ENCODE data around the gene TUFT1. TPM values are rescaled to one million over a fixed set of nuclear protein-coding genes. Genes with fewer than 3 reads are reported as not detected.

Gene TUFT1
- total and polyA plus RNA-seq, 10 of the 15 experiments (the other 5 are each of a cell fraction or from before 2014, with no cell fraction given), result 0.08 to 4.3 (median 3.2) TPM

GRCh38 chr1:151524736-151525135 is 15.4 kb upstream of the TUFT1 start:
- ATAC-seq (no peak), FAIRE-seq (no peak), DNase-seq (ENCODE audit: low read depth, low spot score) (no peak)
- Histone ChIP-seq H3K4me2 (ENCODE audit: control insufficient read depth, insufficient read depth) (no peak overlapping the region; the same call in 1 of the 2 replicates), H2AFZ (ENCODE audit: control insufficient read depth, low read depth, low read length) (no peak overlapping the region), H4K20me1 (ENCODE audit: control insufficient read depth, insufficient read depth) (no peaks in the 10 kb centered on the region), H3K27me3 (replicated peaks in 1 of 2; ENCODE audit: control insufficient read depth in 2 of 2, insufficient read depth in 2 of 2, low read length in 1 of 2) (no peaks in the 10 kb centered on the region; a peak in 1 of 4 replicates), H3K4me1 (ENCODE audit: control insufficient read depth, insufficient read depth, low read length) (no peaks in the 10 kb centered on the region), H3K36me3 (ENCODE audit: control insufficient read depth in 2 of 2, insufficient read depth in 2 of 2, low read length in 1 of 2) (no peaks in the 10 kb centered on the region), H3K4me3 (no peak overlapping the region), H3K9ac (ENCODE audit: control insufficient read depth, insufficient read depth, low read length) (no peak overlapping the region), H3K27ac (ENCODE audit: control insufficient read depth, insufficient read depth) (no peak overlapping the region), H3K9me3 (replicated peaks; ENCODE audit: control insufficient read depth, insufficient read depth, low read length) (no peaks in the 10 kb centered on the region), H3K79me2 (ENCODE audit: control insufficient read depth, insufficient read depth, low read length) (no peaks in the 10 kb centered on the region)
- SMC1A ChIA-PET (ENCODE audit: uncharacterized antibody, unreplicated experiment), result no interaction called here
- RAD21 ChIA-PET (ENCODE audit: unreplicated experiment), result no interaction called here
- in situ Hi-C loops (cut with MboI), result no loop called here
- intact Hi-C loops (cut with micrococcal nuclease; ENCODE audit: unreplicated experiment), result no loop called here
- WGBS (ENCODE audit: insufficient coverage, insufficient replicate concordance, low lambda C conversion rate, missing lambda C conversion rate), result 52% methylated on average over 7 of the region's 7 CpGs
- POLR2A ChIA-PET, result interaction anchor here (1.0 kb wide), 1 partner anchor 30 kb away, joined by 4 read pairs; no protein-coding TSS in a partner anchor
- no TSS peak for BruUV-seq (replicated peaks)
- TF ChIP-seq STAT1 (conservative IDR thresholded peaks at IDR 0.05) (no peak), CREB1 (IDR thresholded peaks at IDR 0.05; ENCODE audit: low read depth) (no peak), DPF2 (IDR thresholded peaks at IDR 0.05) (no peak), RBBP5 (conservative IDR thresholded peaks at IDR 0.05) (no peak), BCL3 (IDR thresholded peaks at IDR 0.05; ENCODE audit: borderline replicate concordance, insufficient read depth, low read depth, low read length, poor library complexity, severe bottlenecking) (no peak), KAT2A (conservative IDR thresholded peaks at IDR 0.05; ENCODE audit: control insufficient read depth, low read depth, low read length) (no peak), GATAD2B (conservative IDR thresholded peaks at IDR 0.05; ENCODE audit: low read depth) (no peak), YBX1 (IDR thresholded peaks at IDR 0.05) (no peak), EED (IDR thresholded peaks at IDR 0.05; ENCODE audit: low read depth) (no peak), JUNB (IDR thresholded peaks at IDR 0.05) (no peak), SUPT20H (IDR thresholded peaks at IDR 0.05; ENCODE audit: borderline replicate concordance, control insufficient read depth, low read depth, low read length) (no peak), PAX8 (IDR thresholded peaks at IDR 0.05) (no peak), CBX5 (IDR thresholded peaks at IDR 0.05; ENCODE audit: low read depth) (no peak), IRF5 (IDR thresholded peaks at IDR 0.05; ENCODE audit: borderline replicate concordance) (no peak)
- CTCF ChIA-PET, result interaction anchor here (0.9 to 1.3 kb wide), 2 partner anchors 10 to 80 kb away, joined by 3 to 4 read pairs; no protein-coding TSS in a partner anchor

Data from GM12878 (cell line).